GM12864 (cell line): ENCODE measurements around the gene CNGA2.

Source experiments
- DNase-seq: peaks from one replicate; pipeline ENCODE4 v3.0.0-alpha.2; 2011; ENCODE audit warnings: low read depth
- H3K4me3 ChIP-seq: 2 replicates; pipeline ENCODE4 v1.5.1; 2011; ENCODE audit warnings: mild to moderate bottlenecking, low read depth, low read length, control low read depth
- TF ChIP-seq, protein P1 (sequence below): IDR thresholded peaks from 2 replicates; pipeline ENCODE4 v1.5.1; 2011; ENCODE audit warnings: low read depth, mild to moderate bottlenecking, moderate library complexity, low read length, control low read depth, inconsistent platforms; ENCODE audit errors: missing control alignments

CNGA2 gene

GRCh38 chrX:151743651-151744470 lies 9.3 kb downstream of the CNGA2 start:
- no peak overlapping the region for H3K4me3 ChIP-seq
- DNase-seq, result no peak
- TF ChIP-seq, protein P1, sequence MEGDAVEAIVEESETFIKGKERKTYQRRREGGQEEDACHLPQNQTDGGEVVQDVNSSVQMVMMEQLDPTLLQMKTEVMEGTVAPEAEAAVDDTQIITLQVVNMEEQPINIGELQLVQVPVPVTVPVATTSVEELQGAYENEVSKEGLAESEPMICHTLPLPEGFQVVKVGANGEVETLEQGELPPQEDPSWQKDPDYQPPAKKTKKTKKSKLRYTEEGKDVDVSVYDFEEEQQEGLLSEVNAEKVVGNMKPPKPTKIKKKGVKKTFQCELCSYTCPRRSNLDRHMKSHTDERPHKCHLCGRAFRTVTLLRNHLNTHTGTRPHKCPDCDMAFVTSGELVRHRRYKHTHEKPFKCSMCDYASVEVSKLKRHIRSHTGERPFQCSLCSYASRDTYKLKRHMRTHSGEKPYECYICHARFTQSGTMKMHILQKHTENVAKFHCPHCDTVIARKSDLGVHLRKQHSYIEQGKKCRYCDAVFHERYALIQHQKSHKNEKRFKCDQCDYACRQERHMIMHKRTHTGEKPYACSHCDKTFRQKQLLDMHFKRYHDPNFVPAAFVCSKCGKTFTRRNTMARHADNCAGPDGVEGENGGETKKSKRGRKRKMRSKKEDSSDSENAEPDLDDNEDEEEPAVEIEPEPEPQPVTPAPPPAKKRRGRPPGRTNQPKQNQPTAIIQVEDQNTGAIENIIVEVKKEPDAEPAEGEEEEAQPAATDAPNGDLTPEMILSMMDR, result no peak

- H3K4me3 ChIP-seq, result no peak overlapping the region
- DNase-seq, result no peak
- TF ChIP-seq, protein P1, result no peak
Observed at GRCh38 chrX:151745651-151746050, 11.1 kb downstream of the CNGA2 start.

DNA sequence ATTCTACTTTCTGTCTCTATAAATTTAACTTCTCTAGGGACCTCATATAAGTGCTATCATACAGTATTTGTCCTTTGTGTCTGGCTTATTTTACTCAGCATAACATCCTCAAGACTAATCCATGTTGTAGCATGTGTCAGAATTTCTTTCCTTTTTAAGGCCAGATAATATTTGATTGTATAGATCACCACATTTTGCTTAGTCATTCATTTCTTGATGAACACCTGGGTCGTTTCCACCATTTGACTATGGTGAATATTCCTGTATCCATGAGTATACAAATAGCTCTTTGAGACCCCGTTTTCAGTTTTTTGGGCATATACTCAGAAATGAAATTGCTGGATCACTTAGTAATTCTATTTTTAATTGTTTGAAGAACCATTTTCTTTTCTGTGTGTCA lies 12.0 kb downstream of the CNGA2 start:
- no peak for DNase-seq
- TF ChIP-seq, protein P1, result no peak
- no peak overlapping the region for H3K4me3 ChIP-seq

DNA sequence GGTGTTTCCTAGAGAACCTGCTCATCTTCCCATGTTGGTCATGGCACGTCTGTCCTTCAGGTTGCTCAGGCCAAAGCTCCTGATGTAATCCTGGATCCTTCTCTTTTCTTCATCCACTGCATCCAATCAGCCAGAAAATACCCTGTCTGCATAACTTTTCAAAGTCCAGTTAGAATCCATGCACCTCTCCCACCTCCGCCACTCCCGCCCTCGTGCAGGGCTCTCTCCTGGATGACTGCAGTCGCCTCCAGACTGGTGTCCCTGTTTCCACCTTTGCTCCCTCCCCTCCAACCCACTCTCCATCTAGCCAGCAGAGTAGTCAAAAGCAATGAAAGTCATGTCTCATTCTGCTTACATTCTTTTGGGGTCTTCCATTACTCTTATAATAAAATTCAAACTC lies 16.0 kb downstream of the CNGA2 start:
- H3K4me3 ChIP-seq, result no peak overlapping the region
- DNase-seq, result no peak
- TF ChIP-seq, protein P1, result no peak

GRCh38 chrX:151752847-151753246 lies 18.3 kb downstream of the CNGA2 start:
- no peak for DNase-seq
- no peak overlapping the region for H3K4me3 ChIP-seq
- TF ChIP-seq, protein P1, result no peak

DNA sequence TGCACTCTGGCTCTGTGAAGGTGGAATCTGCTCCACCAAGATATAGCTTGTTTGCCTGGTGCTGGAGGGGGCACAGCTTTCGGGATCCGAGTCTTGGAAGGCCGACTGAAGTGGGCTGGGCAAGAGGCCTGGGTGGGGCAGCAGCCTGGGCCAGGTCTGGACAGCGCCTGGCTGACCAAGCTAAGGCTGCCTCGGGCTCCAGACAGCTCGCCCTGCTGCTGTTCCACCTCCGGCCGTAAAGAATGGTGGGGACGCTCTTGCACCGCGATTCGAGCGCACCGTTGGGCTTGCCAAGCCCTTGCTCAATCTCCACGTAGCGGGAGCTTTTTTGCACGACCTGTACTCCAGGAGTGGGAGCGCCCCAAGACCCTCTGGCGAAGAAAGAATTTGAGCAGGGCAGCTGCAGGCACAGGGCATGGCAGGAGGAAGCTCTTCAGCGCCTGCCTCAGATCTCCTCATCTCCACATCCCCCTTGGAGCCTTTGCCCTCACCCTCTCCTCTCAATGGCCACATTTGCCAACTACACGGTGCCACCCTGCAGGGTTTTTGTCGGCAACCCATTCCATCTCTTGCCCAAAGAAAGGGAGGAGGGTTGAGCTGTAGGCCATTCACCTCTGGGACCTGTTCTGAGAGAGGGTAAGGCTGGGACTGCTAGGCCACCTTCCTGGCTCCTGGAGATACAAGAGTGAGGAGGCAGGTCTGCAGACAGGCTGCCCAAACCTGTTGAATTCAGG lies 18.9 kb downstream of the CNGA2 start:
- TF ChIP-seq, protein P1, result peak; percentile 85
- no peak for DNase-seq
- H3K4me3 ChIP-seq, result no peak overlapping the region
